SU-DHL-6 (cell line): ENCODE results near the gene SULT2B1.

ENCODE experiments used
- H2AFZ ChIP-seq: fragments of 200-600 bp; sonication (generic); 2 replicates; pipeline ENCODE4 v1.6.1; 2014; ENCODE audit warnings: low read depth, mild to moderate bottlenecking, moderate library complexity, mixed read lengths, antibody characterized with exemption, low read length; ENCODE audit not compliant: severe bottlenecking
- H3F3A ChIP-seq: fragments of 200-600 bp; shearing (Covaris generic); 2 replicates; pipeline ENCODE4 v1.6.0; 2016; ENCODE audit warnings: antibody characterized with exemption, mild to moderate bottlenecking; ENCODE audit not compliant: insufficient read depth
- H3K27ac ChIP-seq: fragments of 200-600 bp; sonication (generic); 2 replicates; pipeline ENCODE4 v1.5.1; 2016; ENCODE audit warnings: low read depth, mild to moderate bottlenecking, low read length, moderate library complexity, mixed read lengths
- H3K27me3 ChIP-seq: fragments of 200-600 bp; sonication (generic), shearing (Covaris generic); 2 replicates; pipeline ENCODE4 v1.6.0; 2014; ENCODE audit warnings: mild to moderate bottlenecking, low read length
- H3K36me3 ChIP-seq: fragments of 200-600 bp; sonication (generic); 2 replicates; pipeline ENCODE4 v1.6.1; 2014; ENCODE audit warnings: mild to moderate bottlenecking, low read length, mixed read lengths
- H3K4me2 ChIP-seq: fragments of 300-600, 200-600 bp; shearing (Covaris generic), sonication (generic); 2 replicates; pipeline ENCODE4 v1.6.0; 2014; ENCODE audit warnings: low read length, low read depth, mild to moderate bottlenecking; ENCODE audit not compliant: poor library complexity, severe bottlenecking
- H3K4me3 ChIP-seq: fragments of 200-600 bp; sonication (generic); 2 replicates; pipeline ENCODE4 v1.5.1; 2014; ENCODE audit warnings: antibody characterized with exemption, low read length, mild to moderate bottlenecking, mixed read lengths; ENCODE audit not compliant: insufficient read depth, poor library complexity, severe bottlenecking
- H3K79me2 ChIP-seq: fragments of 200-600 bp; sonication (generic); 2 replicates; pipeline ENCODE4 v1.6.1; 2014; ENCODE audit warnings: mild to moderate bottlenecking, low read length, moderate library complexity; ENCODE audit not compliant: insufficient read depth
- H3K9ac ChIP-seq: fragments of 200-600 bp; sonication (generic); 2 replicates; pipeline ENCODE4 v1.7.0; 2014; ENCODE audit warnings: mild to moderate bottlenecking, low read length
- H3K9me2 ChIP-seq: fragments of 200-600 bp; sonication (generic); replicated peaks from 2 replicates; pipeline ENCODE4 v1.6.1; 2014; ENCODE audit warnings: low read length; ENCODE audit not compliant: insufficient read depth
- H3K9me3 ChIP-seq: fragments of 200-600 bp; sonication (generic); 2 replicates; pipeline ENCODE4 v1.6.1; 2014; ENCODE audit warnings: low read length, mixed read lengths; ENCODE audit not compliant: insufficient read depth
- H4K20me1 ChIP-seq: fragments of 200-600 bp; sonication (generic); 2 replicates; pipeline ENCODE4 v1.6.1; 2014; ENCODE audit warnings: low read depth, mild to moderate bottlenecking, antibody characterized with exemption, low read length, moderate library complexity, mixed read lengths
- EZH2phosphoT487 ChIP-seq: fragments of 200-600 bp; sonication (generic), shearing (Covaris generic); conservative IDR thresholded peaks from 2 replicates; pipeline ENCODE4 v1.6.1; 2018; ENCODE audit warnings: mild to moderate bottlenecking, antibody characterized with exemption, low read length, moderate library complexity, mixed read lengths
- TF ChIP-seq, protein P1 (sequence below): fragments of 200-600 bp; sonication (generic); IDR thresholded peaks from one replicate; pipeline ENCODE4 v1.5.1; 2017; ENCODE audit warnings: antibody characterized with exemption, mild to moderate bottlenecking, low read length, moderate library complexity; ENCODE audit not compliant: insufficient read depth, poor library complexity, severe bottlenecking

The SULT2B1 gene

DNA sequence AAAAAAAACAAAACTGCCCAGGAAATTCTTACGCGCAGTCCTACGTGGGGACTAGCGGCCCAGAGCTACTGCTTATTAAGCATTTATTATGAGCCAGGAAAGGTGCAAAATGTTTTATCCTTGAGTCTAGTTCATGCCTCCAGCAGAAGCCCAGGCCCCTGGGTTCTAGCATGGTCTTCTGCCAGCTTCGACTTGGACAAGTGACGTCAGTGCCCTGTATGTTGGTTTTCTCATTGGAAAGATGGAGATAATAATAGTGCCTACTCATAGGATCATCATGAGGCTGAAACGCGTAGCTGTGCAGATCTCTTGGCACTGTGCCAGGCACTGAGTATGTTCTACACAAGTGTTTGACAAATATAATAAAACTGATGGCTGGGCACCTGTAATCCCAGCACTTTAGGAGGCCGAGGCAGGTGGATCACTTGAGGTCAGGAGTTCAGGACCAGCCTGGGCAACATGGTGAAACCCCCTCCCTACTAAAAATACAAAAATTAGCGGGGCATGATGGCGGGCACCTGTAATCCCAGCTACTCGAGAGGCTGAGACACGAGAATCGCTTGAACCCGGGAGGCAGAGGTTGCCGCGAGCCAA lies 12.4 kb upstream of the SULT2B1 start:
- Histone ChIP-seq H3K4me2 (no peak overlapping the region), H4K20me1 (no peaks in the 10 kb centered on the region), H3F3A (no peaks in the 10 kb centered on the region), H3K36me3 (no peaks in the 10 kb centered on the region), H3K9me3 (no peaks in the 10 kb centered on the region), H3K4me3 (no peak overlapping the region), H3K9me2 (no peaks in the 10 kb centered on the region), H3K79me2 (no peaks in the 10 kb centered on the region), H3K27ac (no peak overlapping the region), H3K9ac (no peak overlapping the region), H3K27me3 (no peaks in the 10 kb centered on the region), H2AFZ (no peak overlapping the region)
- TF ChIP-seq, protein P1, sequence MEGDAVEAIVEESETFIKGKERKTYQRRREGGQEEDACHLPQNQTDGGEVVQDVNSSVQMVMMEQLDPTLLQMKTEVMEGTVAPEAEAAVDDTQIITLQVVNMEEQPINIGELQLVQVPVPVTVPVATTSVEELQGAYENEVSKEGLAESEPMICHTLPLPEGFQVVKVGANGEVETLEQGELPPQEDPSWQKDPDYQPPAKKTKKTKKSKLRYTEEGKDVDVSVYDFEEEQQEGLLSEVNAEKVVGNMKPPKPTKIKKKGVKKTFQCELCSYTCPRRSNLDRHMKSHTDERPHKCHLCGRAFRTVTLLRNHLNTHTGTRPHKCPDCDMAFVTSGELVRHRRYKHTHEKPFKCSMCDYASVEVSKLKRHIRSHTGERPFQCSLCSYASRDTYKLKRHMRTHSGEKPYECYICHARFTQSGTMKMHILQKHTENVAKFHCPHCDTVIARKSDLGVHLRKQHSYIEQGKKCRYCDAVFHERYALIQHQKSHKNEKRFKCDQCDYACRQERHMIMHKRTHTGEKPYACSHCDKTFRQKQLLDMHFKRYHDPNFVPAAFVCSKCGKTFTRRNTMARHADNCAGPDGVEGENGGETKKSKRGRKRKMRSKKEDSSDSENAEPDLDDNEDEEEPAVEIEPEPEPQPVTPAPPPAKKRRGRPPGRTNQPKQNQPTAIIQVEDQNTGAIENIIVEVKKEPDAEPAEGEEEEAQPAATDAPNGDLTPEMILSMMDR: no peak
- no peak for TF ChIP-seq EZH2phosphoT487

DNA sequence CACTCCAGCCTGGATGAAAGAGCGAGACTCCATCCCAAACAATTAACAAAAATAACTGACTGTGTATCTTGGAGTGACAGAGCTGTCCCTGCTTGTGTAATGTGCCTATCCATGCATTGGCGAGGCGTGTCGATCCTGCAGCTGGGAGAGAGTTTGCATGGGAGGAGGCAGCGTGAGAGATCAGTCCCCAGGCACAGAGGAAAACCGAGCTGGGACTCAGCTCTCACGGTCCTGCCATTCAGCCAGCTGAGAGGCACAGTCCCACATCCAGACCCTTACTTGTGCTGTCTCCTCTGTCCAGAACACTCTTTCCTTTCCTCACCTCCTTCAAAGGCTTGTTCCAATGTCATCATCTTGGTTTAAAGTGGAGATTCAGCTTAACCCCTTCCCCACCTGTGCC lies 11.9 kb upstream of the SULT2B1 start:
- no peak overlapping the region for H2AFZ ChIP-seq
- H3K36me3 ChIP-seq: no peaks in the 10 kb centered on the region
- no peaks in the 10 kb centered on the region for H3K79me2 ChIP-seq
- H3K27me3 ChIP-seq: no peaks in the 10 kb centered on the region
- H3K27ac ChIP-seq: no peak overlapping the region
- TF ChIP-seq, protein P1: no peak
- TF ChIP-seq EZH2phosphoT487: no peak
- H3K9me2 ChIP-seq: no peaks in the 10 kb centered on the region
- no peaks in the 10 kb centered on the region for H3K9me3 ChIP-seq
- no peak overlapping the region for H3K4me2 ChIP-seq
- no peaks in the 10 kb centered on the region for H4K20me1 ChIP-seq
- H3F3A ChIP-seq: no peaks in the 10 kb centered on the region
- no peak overlapping the region for H3K9ac ChIP-seq
- H3K4me3 ChIP-seq: no peak overlapping the region

DNA sequence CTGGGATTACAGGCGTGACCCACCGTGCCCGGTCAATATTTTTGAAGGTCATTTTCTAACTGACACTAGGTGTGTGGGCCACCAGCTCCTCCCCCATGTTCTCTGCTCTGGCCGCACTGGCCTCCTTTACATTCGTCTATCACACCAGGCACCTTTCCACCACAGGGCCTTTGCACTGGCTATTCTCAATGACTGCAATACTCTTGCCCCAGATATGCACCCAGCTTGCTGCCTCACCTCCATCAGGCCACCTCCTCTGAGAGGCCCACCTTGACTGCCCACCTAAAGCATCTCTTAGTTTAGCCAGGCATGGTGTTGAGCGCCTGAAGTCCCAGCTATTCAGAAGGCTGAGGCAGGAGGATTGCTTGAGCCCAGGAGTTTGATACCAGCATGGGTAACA lies 10.2 kb upstream of the SULT2B1 start:
- H3K27ac ChIP-seq: no peak overlapping the region
- no peaks in the 10 kb centered on the region for H3K9me3 ChIP-seq
- no peaks in the 10 kb centered on the region for H3F3A ChIP-seq
- H3K9ac ChIP-seq: no peak overlapping the region
- TF ChIP-seq, protein P1: no peak
- TF ChIP-seq EZH2phosphoT487: no peak
- no peaks in the 10 kb centered on the region for H3K36me3 ChIP-seq
- no peaks in the 10 kb centered on the region for H3K9me2 ChIP-seq
- no peak overlapping the region for H3K4me2 ChIP-seq
- H2AFZ ChIP-seq: no peak overlapping the region
- H4K20me1 ChIP-seq: no peaks in the 10 kb centered on the region
- no peaks in the 10 kb centered on the region for H3K27me3 ChIP-seq
- no peak overlapping the region for H3K4me3 ChIP-seq
- no peaks in the 10 kb centered on the region for H3K79me2 ChIP-seq
